ENCODE results near the gene LRRC28. TPM values are rescaled to one million over a fixed set of nuclear protein-coding genes. Genes with fewer than 3 reads are reported as not detected.

LRRC28 gene
- total RNA-seq, 3 donors from 2014 or later (not counting 1 experiment from before 2014, with no cell fraction given), result 18.2 to 20.9 (median 18.7) TPM

DNA sequence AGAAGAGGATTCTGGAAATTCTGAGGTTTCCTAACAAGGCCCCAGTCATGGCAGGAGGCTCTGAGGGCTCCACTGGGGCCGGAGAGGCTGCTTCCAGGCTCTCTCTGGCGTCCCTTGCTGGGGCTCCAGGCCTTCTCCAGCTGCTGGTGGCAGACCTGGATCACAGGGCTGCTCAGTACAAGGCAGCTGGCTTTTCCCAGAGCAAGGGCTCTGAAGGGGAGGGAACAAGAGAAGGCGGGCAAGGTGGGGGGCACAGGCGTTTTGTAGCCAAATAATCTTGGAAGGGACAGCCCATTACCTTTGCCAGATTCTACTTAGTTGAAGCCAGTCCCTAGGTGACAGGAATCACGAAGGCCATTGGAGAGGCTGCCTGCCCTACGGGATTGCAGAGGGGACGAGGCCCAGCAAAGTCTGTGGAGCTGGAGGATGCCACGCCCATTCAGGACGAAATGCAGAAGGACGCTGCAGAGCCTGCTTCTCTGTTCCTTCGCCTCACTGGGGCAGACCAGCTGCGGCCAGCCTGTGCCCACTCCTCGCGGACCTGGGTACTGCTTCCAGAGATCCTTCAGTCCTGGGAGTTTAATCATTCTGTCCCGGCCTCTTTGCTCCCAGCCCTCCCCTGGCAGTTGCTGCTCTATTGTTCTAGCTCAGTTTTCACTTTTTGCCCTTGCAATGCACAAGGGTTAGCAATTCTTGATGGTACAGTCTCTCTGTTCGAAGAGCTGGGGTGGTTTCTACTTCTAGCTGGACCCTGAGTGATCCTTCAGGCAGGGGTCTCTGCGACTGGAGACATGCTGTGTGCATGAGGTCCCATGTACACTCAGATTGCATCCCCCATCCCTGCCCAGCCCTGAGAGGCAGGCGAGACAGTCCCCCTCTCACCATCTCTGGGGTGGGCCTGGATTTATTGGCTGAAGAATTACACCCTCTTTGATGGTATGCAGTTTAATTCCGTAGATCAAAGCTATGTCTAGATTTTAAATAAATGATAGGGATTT is 165.2 kb downstream of the LRRC28 start:
- H3K27me3 Mint-ChIP-seq (ENCODE audit: low read depth in 2 of 2), result no peaks in the 10 kb centered on the region
- Histone ChIP-seq H3K4me3 (ENCODE audit: low read length) (no peak overlapping the region), H3K36me3 (ENCODE audit: control insufficient read depth, insufficient read depth, low read length) (no peaks in the 10 kb centered on the region), H3K4me1 (ENCODE audit: control insufficient read depth, insufficient read depth, low read length) (peaks cover 3% of the 10 kb centered on the region), H3K27me3 (ENCODE audit: control insufficient read depth, insufficient read depth, low read length) (no peaks in the 10 kb centered on the region), H3K9me3 (ENCODE audit: control insufficient read depth, insufficient read depth, low read length) (no peaks in the 10 kb centered on the region), H3K27ac (ENCODE audit: low read length) (no peak overlapping the region)
- peaks cover 0 to 2% of the 10 kb centered on the region in 2 donors for H3K9me3 Mint-ChIP-seq
- no peak for DNase-seq
- no peak overlapping the region for H3K4me3 Mint-ChIP-seq
- H3K27ac Mint-ChIP-seq, result no peak overlapping the region
- TF ChIP-seq, protein P1, sequence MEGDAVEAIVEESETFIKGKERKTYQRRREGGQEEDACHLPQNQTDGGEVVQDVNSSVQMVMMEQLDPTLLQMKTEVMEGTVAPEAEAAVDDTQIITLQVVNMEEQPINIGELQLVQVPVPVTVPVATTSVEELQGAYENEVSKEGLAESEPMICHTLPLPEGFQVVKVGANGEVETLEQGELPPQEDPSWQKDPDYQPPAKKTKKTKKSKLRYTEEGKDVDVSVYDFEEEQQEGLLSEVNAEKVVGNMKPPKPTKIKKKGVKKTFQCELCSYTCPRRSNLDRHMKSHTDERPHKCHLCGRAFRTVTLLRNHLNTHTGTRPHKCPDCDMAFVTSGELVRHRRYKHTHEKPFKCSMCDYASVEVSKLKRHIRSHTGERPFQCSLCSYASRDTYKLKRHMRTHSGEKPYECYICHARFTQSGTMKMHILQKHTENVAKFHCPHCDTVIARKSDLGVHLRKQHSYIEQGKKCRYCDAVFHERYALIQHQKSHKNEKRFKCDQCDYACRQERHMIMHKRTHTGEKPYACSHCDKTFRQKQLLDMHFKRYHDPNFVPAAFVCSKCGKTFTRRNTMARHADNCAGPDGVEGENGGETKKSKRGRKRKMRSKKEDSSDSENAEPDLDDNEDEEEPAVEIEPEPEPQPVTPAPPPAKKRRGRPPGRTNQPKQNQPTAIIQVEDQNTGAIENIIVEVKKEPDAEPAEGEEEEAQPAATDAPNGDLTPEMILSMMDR (IDR thresholded peaks at IDR 0.05), result no peak
- intact Hi-C loops (cut with micrococcal nuclease), result no loop called here
- peaks cover 0 to 7% of the 10 kb centered on the region in 2 donors for H3K4me1 Mint-ChIP-seq
- WGBS (ENCODE audit: insufficient coverage), result 91% methylated on average over 17 of the region's 19 CpGs
- no peaks in the 10 kb centered on the region for H3K36me3 Mint-ChIP-seq
- no peak for ATAC-seq

DNA sequence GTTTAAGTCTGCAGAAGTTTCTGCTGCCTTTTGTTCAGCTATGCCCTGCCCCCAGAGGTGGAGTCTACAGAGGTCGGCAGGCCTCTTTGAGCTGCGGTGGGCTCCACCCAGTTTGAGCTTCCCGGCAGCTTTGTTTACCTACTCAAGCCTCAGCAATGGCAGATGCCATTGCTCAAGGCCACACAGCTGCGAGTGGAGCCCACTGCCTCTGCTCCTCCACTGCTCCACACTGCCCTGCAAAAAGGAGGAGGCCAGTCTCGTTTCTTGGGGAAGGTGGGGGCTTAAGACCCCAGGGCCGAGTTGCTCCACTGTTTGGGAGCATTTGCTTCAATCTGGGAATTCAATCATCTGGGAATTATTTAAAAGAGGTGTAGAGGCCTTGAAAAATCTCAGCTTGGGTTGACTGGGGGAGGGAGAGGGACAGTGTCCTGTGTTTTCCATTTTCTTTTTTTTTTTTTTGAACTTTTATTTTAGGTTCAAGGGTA is 169.9 kb downstream of the LRRC28 start:
- no peak for ATAC-seq

DNA sequence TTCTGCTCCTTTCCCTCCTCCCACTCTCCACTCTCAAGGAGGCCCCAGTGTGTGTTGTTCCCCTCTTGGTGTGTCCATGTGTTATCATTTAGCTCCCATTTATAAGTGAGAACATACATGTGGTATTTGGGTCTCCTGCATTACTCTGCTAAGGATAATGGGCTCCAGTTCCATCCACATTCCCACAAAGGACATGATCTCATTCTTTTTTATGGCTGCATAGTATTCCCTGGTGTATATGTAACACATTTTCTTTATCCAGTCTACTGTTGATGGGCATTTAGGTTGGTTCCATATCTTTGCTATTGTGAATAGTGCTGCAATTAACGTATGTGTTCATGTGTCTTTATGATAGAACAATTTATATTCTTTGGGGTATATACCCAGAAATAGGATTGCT is 170.5 kb downstream of the LRRC28 start:
- DNase-seq (no peak), ATAC-seq (no peak)
- no peak overlapping the region for H3K4me3 ChIP-seq (ENCODE audit: low read length)
- no peaks in the 10 kb centered on the region for H3K9me3 ChIP-seq (ENCODE audit: control insufficient read depth, insufficient read depth, low read length)
- H3K27me3 Mint-ChIP-seq (ENCODE audit: low read depth in 2 of 2), result no peaks in the 10 kb centered on the region
- no peaks in the 10 kb centered on the region for H3K27me3 ChIP-seq (ENCODE audit: control insufficient read depth, insufficient read depth, low read length)
- H3K4me1 ChIP-seq (ENCODE audit: control insufficient read depth, insufficient read depth, low read length), result peaks cover 21% of the 10 kb centered on the region
- H3K36me3 ChIP-seq (ENCODE audit: control insufficient read depth, insufficient read depth, low read length), result no peaks in the 10 kb centered on the region
- intact Hi-C loops (cut with micrococcal nuclease), result no loop called here
- TF ChIP-seq, protein P1 (IDR thresholded peaks at IDR 0.05), result no peak
- H3K4me1 Mint-ChIP-seq, result peaks cover 0 to 14% of the 10 kb centered on the region in 2 donors
- H3K27ac Mint-ChIP-seq, result no peak overlapping the region
- H3K36me3 Mint-ChIP-seq, result no peaks in the 10 kb centered on the region
- H3K27ac ChIP-seq (ENCODE audit: low read length), result no peak overlapping the region
- peaks cover 0 to 2% of the 10 kb centered on the region in 2 donors for H3K9me3 Mint-ChIP-seq
- WGBS (ENCODE audit: insufficient coverage), result 100% methylated on average over 1 of the region's 1 CpG
- H3K4me3 Mint-ChIP-seq, result no peak overlapping the region

More for the DNA sequence above, 169.9 kb downstream of the LRRC28 start:
- Mint-ChIP-seq H3K4me1 (peaks cover 0 to 14% of the 10 kb centered on the region in 2 donors), H3K27ac (no peak overlapping the region), H3K4me3 (no peak overlapping the region), H3K9me3 (peaks cover 0 to 2% of the 10 kb centered on the region in 2 donors), H3K36me3 (no peaks in the 10 kb centered on the region), H3K27me3 (ENCODE audit: low read depth in 2 of 2) (no peaks in the 10 kb centered on the region)
- intact Hi-C loops (cut with micrococcal nuclease), result no loop called here
- no peak overlapping the region for H3K27ac ChIP-seq (ENCODE audit: low read length)
- H3K4me1 ChIP-seq (ENCODE audit: control insufficient read depth, insufficient read depth, low read length), result peaks cover 20% of the 10 kb centered on the region
- H3K27me3 ChIP-seq (ENCODE audit: control insufficient read depth, insufficient read depth, low read length), result no peaks in the 10 kb centered on the region
- TF ChIP-seq, protein P1 (IDR thresholded peaks at IDR 0.05), result no peak
- WGBS (ENCODE audit: insufficient coverage), result 51% methylated on average over 6 of the region's 6 CpGs
- no peak overlapping the region for H3K4me3 ChIP-seq (ENCODE audit: low read length)
- no peaks in the 10 kb centered on the region for H3K36me3 ChIP-seq (ENCODE audit: control insufficient read depth, insufficient read depth, low read length)
- DNase-seq, result peak in 1 of 2 donors; percentile 53
- H3K9me3 ChIP-seq (ENCODE audit: control insufficient read depth, insufficient read depth, low read length), result no peaks in the 10 kb centered on the region
